ENCODE data around the gene PEX14.

The PEX14 gene

DNA sequence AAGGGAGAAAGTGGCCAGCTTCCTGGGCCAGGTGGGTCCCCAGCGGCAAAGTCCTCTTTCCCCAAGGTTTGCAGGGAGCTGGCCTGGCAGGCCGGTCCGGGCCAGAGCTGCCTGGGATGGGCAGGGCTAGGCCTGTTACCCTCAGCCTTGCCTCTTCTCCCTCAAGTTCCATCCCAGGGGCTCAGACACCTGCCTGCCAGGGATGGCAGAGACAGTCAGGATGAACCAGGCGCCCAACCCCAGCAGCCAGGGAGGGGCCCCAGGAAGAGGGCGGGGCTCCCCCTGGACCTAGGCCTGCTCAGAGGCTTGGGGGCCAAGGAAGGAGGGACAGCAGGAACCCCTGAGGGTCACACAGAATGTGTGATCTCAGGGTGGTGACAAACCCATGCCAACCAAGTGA, 201.1 kb downstream of the PEX14 start:
- DNase-seq, result no peak

DNA sequence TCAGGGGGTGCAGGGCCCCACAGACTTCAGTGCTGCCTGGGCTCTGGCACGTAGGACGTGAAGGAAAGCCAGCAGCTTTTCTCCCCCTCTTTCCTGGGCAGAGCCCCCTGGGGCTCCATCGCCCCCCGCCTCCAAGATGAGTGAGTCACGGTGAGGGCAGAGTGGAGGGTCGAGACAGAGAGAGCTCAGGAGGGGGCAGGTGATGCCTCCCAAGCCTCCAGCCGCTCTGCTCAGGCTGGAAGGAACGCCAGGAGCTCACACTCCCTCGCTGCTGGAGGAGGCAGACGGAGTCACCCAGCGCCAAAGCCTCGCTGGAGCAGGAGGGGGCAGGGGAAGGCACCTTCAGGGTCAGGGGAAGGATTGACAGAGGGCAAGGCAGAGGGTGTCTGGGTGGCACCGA, 202.2 kb downstream of the PEX14 start:
- no peak for DNase-seq

DNA sequence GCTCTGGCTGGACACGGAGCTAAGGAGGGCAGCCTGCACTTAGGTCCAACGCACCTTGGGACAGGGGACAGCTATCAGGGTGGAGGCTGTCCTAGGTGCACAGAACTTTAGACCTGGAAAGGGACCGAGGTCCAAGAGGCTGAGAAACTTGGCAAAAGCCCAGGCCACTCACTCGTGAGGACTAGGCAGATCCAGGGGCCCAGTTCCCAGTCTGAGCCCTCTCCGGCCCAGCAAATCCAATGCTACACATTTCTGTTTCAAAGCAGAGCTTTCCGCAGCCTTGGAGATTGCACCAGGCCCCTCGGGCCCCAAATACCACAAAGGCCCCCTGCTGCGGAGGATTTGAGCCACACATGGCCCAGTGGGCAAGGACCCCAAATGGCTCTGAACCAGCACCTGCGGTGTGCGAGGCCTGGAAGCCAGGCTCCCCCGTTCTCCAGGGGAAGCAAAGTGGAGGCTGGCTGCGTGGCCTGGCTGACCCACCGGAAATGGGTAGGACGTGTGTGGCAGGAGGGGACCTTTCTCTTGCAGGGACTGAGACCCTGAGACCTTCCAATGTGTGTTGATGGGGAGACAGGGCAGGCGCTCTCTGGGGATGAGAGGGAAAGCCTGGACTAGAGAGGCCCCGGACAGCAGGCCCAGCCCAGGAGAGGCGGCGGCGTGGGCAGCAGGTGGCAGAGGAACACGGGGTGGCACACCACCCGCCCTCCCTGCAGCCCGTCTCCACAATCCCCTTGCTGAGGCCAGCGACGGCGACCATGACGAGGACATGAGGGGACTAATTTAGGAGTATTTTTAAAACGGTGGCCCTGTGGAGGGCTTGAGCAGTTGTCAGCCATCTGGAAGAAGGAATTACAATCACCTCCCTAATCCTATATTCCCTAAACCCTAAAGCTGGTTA, 203.0 kb downstream of the PEX14 start:
- DNase-seq, result peak in 1 of 58 donors; percentile 1

DNA sequence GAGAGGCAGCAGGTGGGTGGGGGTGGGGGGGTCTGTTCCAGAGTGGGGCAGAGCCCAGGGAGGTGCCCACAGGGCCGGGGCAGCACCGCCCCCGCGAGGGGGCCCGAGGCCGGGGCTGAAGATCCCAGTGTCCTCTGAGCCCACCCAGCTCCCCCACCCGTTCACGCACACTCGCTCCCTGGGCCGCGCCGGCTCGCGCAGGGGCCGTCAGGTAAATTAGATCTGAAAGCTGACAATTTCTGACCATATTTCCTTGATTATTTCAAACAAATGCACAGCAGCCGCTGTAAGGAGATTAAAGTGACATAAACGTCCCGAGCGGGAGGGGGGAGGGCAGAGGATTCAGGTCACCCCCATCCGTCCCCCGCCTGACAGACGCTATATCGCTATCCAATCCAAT, 203.7 kb downstream of the PEX14 start:
- no peak for DNase-seq

DNA sequence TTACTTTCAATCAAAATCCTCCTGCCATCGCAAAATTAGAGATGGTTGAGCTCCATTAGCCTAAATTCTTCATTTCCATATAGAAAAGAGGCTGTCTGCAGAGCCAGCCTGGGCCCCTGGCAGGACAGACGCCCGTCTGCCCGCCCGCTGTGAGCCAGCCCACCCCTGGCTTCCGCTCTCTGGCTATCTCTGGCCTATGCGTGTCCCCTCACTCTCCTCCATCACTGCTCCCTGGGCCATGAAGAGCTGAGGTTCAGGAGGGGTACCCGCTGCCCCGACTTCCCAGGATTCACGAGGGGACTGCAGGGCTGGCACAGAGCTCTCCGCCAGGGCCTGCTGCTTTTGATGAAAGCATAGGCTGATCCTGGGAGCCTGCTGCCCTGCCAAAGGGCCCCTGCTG, 204.1 kb downstream of the PEX14 start:
- no peak for DNase-seq

DNA sequence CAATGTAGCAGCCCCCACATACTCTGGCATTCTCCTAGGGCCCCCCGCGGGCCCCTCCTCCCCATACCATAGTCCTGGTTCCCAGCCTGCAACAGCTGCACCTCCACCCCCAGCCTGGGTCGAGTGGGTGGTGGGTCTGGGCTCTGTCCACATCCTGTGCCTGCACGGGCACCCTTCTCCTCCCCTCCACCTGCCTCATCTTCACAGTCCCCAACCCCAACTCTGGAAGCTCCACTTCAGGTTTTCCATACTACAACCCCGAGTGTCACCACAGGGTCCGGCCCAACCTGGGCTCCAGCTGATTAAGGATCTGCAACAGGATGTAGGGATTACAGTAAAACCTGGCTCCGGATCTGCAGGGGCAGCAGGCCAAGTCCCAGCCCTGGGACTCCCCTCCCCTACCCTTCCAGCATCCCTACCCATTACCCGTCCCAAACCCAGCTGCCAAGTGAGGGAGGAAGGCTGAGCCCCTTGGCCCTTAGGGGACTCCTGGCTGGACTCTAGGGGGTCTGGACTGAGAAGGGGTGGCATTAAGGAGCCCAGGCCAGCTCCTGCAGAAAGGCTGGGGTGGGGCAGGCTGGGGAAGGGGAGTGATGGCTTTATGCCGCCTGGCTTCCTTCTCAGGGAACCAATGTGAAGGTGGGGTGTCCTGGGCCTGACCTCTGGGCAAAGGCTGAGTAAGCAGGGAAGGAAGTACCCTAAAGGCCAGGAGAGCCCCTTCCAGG, 204.9 kb downstream of the PEX14 start:
- DNase-seq, result peak in 2 of 58 donors; percentile 3 to 25

All from anterior cingulate cortex (tissue), 58 donors.